Natural killer cell (primary cell): Measurements from ENCODE around the gene MICAL2. TPM values are rescaled to one million over a fixed set of nuclear protein-coding genes. Genes with fewer than 3 reads are reported as not detected.

ENCODE experiments used
- ATAC-seq, 3 donors: fragments of 150-1000 bp in 2 of 3; fragments of 200-7000 bp in 1 of 3; cut with Tn5 transposase; 1 replicate in 1 of 3; 2 replicates in 2 of 3; pipeline ENCODE4 v1.10.0; 2021; ENCODE audit warnings: mild to moderate bottlenecking in 2 of 3, moderate library complexity in 2 of 3
- DNase-seq, 2 donors: peaks; one replicate each; pipeline versions ENCODE4 v3.0.0 to v3.0.0-alpha.2; 2013 to 2021; ENCODE audit warnings: mixed read lengths in 1 of 2
- H3K27ac ChIP-seq: one replicate; pipeline ENCODE4 v1.5.1; 2013; ENCODE audit warnings: mild to moderate bottlenecking, low read length
- H3K27me3 ChIP-seq: one replicate; pipeline ENCODE4 v1.6.1; 2013; ENCODE audit warnings: low read length; ENCODE audit not compliant: control insufficient read depth, insufficient read depth
- H3K36me3 ChIP-seq: one replicate; pipeline ENCODE4 v1.6.1; 2013; ENCODE audit warnings: low read length; ENCODE audit not compliant: control insufficient read depth, insufficient read depth
- H3K4me1 ChIP-seq: one replicate; pipeline ENCODE4 v1.6.1; 2013; ENCODE audit warnings: low read length; ENCODE audit not compliant: control insufficient read depth, insufficient read depth
- H3K4me3 ChIP-seq: one replicate; pipeline ENCODE4 v1.5.1; 2013; ENCODE audit warnings: low read length
- H3K9me3 ChIP-seq: one replicate; pipeline ENCODE4 v1.6.1; 2013; ENCODE audit warnings: low read length; ENCODE audit not compliant: control insufficient read depth, insufficient read depth
- H3K27ac Mint-ChIP-seq, 2 donors: one replicate each; pipeline ENCODE4 v1.8.0; 2022; ENCODE audit warnings: mild to moderate bottlenecking in 2 of 2, mixed read lengths in 2 of 2, moderate library complexity in 1 of 2
- H3K27me3 Mint-ChIP-seq, 2 donors: one replicate each; pipeline ENCODE4 v1.8.0; 2022; ENCODE audit warnings: low read depth in 2 of 2, mixed read lengths in 2 of 2
- H3K36me3 Mint-ChIP-seq: one replicate; pipeline ENCODE4 v1.8.0; 2022; ENCODE audit warnings: mixed read lengths
- H3K4me1 Mint-ChIP-seq, 2 donors: one replicate each; pipeline ENCODE4 v1.8.0; 2022; ENCODE audit warnings: mixed read lengths in 2 of 2
- H3K4me3 Mint-ChIP-seq: one replicate; pipeline ENCODE4 v1.8.0; 2022; ENCODE audit warnings: mild to moderate bottlenecking, moderate library complexity, mixed read lengths
- H3K9me3 Mint-ChIP-seq, 2 donors: one replicate each; pipeline ENCODE4 v1.8.0; 2022; ENCODE audit warnings: mixed read lengths in 2 of 2
- CTCF ChIP-seq: fragments of 200-600 bp; IDR thresholded peaks from one replicate; pipeline ENCODE4 v1.8.0; 2022; ENCODE audit warnings: antibody characterized with exemption
- WGBS: methylation state at CpG from one replicate; pipeline ENCODE4 v1.1.7; 2013; ENCODE audit warnings: missing lambda C conversion rate; ENCODE audit not compliant: insufficient coverage; 5-methylcytosine and 5-hydroxymethylcytosine counted together
- intact Hi-C: fragments of 100-400 bp; cut with micrococcal nuclease; formaldehyde crosslinking; loops from one replicate; pipeline ENCODE4 v1.14.2; 2022
- total RNA-seq, 4 donors: library from RNA; stranded (reverse); fragments of 120-200 nt in 1 of 4; gene quantifications; one replicate each; pipeline versions ENCODE4 v1.2.3 to v1.2.4, GENCODE V29; 2013 to 2022

Gene MICAL2
- total RNA-seq, 3 donors from 2014 or later (not counting 1 experiment from before 2014, with no cell fraction given) = 54.6 to 68.6 (median 57.4) TPM

GRCh38 chr11:12267921-12268320 lies 157.5 kb downstream of the MICAL2 start:
- intact Hi-C loops = no loop called here
- no peak for TF ChIP-seq CTCF
- Mint-ChIP-seq H3K4me1 (no peaks in the 10 kb centered on the region), H3K27ac (no peak overlapping the region), H3K9me3 (no peaks in the 10 kb centered on the region), H3K4me3 (no peak overlapping the region), H3K27me3 (no peaks in the 10 kb centered on the region), H3K36me3 (no peaks in the 10 kb centered on the region)
- Histone ChIP-seq H3K9me3 (no peaks in the 10 kb centered on the region), H3K4me3 (no peak overlapping the region), H3K27ac (no peak overlapping the region), H3K27me3 (no peaks in the 10 kb centered on the region), H3K36me3 (peaks cover 7% of the 10 kb centered on the region), H3K4me1 (no peaks in the 10 kb centered on the region)
- 71% methylated on average over 2 of the region's 2 CpGs for WGBS
- no peak for ATAC-seq
- no peak for DNase-seq

GRCh38 chr11:12269104-12269441 lies 158.7 kb downstream of the MICAL2 start:
- H3K9me3 ChIP-seq = no peaks in the 10 kb centered on the region
- no peak overlapping the region for H3K27ac ChIP-seq
- DNase-seq (no peak), ATAC-seq (no peak)
- H3K27me3 ChIP-seq = no peaks in the 10 kb centered on the region
- H3K36me3 Mint-ChIP-seq = no peaks in the 10 kb centered on the region
- no peak overlapping the region for H3K4me3 Mint-ChIP-seq
- WGBS = 96% methylated on average over 3 of the region's 3 CpGs
- intact Hi-C loops = no loop called here
- H3K4me1 Mint-ChIP-seq = no peaks in the 10 kb centered on the region
- no peak overlapping the region for H3K27ac Mint-ChIP-seq
- no peaks in the 10 kb centered on the region for H3K27me3 Mint-ChIP-seq
- H3K4me3 ChIP-seq = no peak overlapping the region
- TF ChIP-seq CTCF = no peak
- H3K4me1 ChIP-seq = no peaks in the 10 kb centered on the region
- H3K36me3 ChIP-seq = peaks cover 5% of the 10 kb centered on the region
- H3K9me3 Mint-ChIP-seq = no peaks in the 10 kb centered on the region

GRCh38 chr11:12269446-12270214 lies 159.2 kb downstream of the MICAL2 start:
- DNase-seq (no peak), ATAC-seq (no peak)
- Histone ChIP-seq H3K4me1 (no peaks in the 10 kb centered on the region), H3K27ac (no peak overlapping the region), H3K27me3 (no peaks in the 10 kb centered on the region), H3K9me3 (no peaks in the 10 kb centered on the region), H3K4me3 (no peak overlapping the region), H3K36me3 (no peaks in the 10 kb centered on the region)
- intact Hi-C loops = no loop called here
- Mint-ChIP-seq H3K9me3 (no peaks in the 10 kb centered on the region), H3K4me3 (no peak overlapping the region), H3K27me3 (no peaks in the 10 kb centered on the region), H3K4me1 (no peaks in the 10 kb centered on the region), H3K27ac (no peak overlapping the region), H3K36me3 (no peaks in the 10 kb centered on the region)
- TF ChIP-seq CTCF = no peak
- 88% methylated on average over 12 of the region's 12 CpGs for WGBS
